GM21447 (cell line): ENCODE data around the gene TCAF1.
A peak's percentile ranks its signal among the peaks of the same experiment; 100 is the strongest.

Source experiments
- ATAC-seq: cut with Tn5 transposase; IDR thresholded peaks from one replicate; pipeline ENCODE4 v1.9.1; 2021; ENCODE audit not compliant: unreplicated experiment

Gene TCAF1, protein sequence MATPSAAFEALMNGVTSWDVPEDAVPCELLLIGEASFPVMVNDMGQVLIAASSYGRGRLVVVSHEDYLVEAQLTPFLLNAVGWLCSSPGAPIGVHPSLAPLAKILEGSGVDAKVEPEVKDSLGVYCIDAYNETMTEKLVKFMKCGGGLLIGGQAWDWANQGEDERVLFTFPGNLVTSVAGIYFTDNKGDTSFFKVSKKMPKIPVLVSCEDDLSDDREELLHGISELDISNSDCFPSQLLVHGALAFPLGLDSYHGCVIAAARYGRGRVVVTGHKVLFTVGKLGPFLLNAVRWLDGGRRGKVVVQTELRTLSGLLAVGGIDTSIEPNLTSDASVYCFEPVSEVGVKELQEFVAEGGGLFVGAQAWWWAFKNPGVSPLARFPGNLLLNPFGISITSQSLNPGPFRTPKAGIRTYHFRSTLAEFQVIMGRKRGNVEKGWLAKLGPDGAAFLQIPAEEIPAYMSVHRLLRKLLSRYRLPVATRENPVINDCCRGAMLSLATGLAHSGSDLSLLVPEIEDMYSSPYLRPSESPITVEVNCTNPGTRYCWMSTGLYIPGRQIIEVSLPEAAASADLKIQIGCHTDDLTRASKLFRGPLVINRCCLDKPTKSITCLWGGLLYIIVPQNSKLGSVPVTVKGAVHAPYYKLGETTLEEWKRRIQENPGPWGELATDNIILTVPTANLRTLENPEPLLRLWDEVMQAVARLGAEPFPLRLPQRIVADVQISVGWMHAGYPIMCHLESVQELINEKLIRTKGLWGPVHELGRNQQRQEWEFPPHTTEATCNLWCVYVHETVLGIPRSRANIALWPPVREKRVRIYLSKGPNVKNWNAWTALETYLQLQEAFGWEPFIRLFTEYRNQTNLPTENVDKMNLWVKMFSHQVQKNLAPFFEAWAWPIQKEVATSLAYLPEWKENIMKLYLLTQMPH

DNA sequence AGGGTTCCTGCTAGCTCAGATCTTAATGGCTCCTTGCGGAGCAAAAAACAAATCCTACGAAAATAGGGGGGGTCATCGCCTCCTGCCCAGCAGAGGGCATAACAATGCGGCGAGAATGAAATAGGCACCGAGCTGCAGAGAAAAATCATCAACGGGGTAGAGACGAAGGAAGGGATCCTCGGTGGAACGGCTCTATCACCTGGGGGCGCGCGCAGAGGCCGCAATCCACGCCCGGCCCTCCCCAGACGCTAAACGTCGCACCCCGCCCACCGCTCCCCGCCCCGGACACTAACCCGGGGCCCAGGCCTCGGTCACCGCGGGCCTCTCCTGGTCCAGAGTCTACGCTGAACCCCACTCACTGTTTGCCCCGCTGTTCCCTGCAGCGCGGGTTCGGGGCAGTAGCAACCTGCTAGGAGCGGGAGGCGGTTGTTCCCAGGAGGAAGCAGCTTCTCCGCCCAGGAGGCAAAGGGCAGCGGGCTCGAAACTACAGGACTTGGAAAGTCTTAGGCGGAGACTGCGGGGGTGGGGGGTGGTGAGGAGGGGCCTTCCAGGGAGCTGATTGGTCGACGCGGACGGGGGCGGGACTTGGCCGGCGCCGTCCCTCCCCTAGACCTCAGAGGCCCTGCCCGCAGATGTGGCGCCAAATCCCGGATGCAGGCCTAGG is at the start of gene TCAF1:
TCAF1 (minus strand) TSS at position 509 of the 664 bp plus-strand sequence. CDS start 25,568 bp downstream, outside the sequence.
- peak; percentile 90 for ATAC-seq

DNA sequence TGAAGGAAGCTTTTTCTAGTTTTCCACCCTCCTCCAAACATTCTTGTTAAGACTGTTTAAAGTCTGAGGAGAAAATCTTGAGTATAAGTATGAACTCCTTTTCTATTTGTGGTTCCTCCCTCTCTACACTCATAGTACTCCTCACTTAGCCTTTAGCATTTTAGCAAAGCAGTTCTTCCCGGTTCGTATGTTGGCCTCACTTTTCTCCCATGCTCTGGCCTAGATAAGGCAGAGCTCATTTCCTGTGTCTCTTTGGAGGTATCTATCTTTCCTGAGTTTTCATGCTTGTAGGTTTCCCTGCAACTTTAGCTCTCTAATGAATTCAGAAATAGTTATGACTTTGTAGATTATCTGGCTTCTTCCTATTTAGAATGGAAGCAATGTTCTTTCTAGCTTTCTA is 46.8 kb upstream of the TCAF1 start:
- ATAC-seq: no peak

DNA sequence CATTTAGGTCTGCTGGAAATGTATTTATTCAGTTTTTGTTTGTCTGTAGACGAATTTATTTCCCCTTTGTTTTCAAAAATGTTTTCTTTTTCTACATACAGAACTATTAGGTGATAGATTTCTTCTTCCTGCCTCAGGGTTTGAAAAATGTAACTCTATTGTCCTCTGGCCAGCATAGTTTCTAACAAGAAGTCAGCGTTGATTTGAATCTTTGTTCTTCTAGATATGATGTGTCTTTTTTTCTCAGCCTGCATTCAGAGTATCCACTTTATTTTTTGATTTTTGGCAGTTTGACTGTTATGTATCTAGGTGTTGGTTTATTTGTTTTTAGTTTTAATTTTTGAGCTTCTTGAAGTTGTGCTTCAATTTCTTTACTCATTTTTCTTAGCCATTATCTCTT is 45.1 kb upstream of the TCAF1 start:
- no peak for ATAC-seq

DNA sequence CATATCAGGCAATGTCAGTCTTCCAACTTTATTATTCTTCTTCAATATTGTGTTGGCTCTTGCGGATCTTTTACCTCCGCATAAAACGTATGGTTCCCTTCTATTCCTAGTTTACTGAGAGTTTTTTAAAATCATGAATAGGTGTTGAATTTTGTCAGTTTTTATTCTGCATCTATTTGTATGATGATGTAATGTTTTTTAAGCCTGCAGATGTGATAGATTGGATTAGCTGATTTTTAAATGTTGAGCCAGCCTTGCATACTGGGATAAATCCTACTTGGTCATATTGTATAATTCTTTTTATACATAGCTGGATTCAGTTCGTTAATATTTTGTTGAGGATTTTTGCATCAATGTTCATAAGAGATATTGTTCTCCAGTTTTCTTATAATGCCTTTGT is 43.4 kb upstream of the TCAF1 start:
- ATAC-seq: no peak

DNA sequence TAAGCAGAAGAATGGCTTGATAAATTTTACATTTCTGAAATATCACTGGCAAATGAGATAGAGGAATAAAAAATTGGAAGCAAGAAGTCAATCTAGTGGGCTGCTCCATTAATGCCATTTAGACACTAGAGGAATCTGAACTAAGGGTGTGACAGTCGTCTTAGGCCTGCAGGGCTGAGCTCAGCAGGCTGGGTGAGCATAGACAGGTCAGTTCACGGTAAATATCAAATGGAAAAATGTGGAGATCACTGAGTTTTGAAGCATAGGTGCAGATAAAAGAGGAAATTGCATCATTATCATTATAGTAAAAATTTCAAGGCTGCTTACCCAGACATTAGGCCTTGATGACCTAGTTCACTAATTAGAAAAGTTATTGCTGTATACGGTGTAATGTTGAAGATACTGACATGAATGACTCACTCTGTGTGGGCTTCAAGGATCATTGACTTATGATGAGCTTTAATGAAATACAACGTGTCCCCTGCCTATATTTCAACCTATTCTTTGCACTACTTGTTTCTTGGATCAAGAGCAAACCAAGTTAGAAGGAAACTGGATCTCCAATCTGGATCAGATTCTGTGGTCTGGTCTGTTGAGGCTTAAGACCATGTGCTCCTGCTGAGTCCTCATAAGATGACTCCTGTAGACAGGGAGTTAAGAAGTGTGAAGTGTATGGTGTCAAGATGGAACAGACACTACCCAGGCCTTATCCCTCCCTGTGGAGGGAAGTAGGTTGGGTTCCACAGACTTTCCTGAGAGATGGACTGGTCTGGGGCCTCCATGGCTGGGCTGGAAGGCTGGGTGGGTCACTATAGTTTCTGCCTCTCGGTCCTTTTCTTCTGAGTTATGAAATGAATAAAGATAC is 36.6 kb upstream of the TCAF1 start:
- ATAC-seq: no peak

DNA sequence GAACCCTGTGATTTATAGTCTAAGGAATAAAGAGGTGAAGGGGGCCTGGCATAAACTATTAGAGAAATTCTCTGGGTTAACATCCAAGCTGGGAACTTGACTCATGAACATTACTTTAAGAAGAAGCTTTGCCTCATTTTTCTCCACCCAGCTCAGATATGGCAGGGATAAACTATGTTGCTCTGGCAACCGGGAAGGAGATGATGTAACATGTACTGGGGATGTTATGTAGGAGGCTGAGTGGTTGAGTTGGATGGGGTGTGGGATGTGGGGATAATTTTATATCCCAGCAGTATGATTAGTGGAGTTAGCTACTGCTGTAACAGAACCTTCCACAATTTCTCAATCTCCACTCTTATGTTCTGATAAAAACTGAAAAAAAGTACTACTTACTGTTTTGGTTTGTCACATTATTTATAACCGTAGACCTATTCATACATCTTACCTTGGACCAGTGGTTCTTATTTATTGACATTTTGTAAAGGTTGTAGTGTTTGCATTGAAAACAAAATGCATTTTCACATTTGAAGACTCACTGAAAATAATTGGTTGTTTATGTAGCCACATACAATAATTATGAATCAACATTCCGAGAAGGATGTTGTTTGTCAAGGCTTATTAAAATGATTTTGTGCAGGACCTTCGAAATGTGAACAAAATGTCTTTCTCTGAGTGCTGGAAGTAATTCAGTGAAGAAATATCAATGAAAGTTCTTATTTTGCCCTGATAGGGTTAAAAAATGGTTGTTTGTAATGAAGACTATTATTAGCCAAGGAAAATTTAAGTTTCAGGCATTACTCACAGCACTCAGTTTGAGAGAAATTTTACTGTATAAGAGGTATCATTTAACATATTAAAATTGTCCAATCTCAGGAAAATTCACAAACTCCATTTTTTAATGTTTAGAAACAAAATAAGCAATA is 34.4 kb upstream of the TCAF1 start:
- no peak for ATAC-seq

DNA sequence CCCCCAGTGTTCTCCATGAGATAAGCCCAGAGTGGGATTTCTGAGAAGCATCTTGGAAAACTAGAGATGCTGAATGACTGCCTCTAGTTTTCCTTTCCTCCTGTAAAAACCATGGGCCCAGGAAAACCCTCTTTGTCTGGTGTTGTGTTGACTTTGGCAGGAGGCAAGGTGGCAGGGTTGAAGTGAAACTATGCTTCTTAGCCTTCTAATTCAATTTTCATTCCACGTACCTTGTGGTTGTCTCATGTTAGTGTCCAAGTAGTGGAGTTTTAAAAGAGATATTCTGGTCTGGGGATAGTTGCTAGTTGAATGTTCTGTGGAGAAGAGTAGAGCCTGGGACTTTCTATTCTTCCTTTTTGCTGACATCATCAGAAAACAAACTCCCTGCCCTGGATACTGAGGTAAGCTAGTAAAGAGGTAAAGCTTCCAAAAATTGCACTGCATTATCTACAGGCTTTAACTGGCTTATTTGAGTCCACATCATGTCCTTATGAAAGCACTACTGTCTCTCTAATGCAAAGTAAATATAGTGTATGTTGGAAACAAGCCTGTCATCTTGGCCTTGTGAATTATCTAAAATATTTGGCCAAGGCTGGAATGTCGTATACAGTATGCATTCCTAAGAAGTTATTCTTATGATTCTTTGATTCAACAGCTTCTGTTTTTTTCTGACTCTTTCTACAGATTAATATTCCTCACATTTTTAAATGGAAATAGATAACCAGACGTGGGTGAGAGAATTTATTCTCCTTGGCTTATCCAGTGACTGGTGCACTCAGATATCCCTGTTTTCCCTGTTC is 32.8 kb upstream of the TCAF1 start, which contains the start of gene OR2F2:
OR2F2 (plus strand) TSS at position 708 of the 800 bp plus-strand sequence; CDS start at position 708, 0 bp downstream.
- ATAC-seq: no peak

DNA sequence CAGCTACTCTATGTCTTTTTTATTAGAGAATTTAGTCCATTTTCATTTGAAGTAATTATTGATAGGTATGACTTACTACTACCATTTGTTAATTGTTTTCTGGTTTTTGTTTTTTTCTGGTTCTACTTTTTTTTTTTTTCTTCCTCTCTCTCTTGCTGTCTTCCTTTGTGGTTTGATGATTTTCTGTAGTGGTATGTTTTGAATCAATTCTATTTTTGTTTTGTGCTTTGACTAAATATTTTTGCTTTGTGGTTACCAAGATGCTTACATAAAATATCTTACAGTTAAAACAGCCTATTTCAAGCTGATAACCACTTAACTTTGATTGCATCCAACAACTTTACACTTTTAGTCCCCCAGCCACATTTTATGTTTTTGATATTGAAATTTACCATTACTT is 29.8 kb upstream of the TCAF1 start:
- no peak for ATAC-seq

DNA sequence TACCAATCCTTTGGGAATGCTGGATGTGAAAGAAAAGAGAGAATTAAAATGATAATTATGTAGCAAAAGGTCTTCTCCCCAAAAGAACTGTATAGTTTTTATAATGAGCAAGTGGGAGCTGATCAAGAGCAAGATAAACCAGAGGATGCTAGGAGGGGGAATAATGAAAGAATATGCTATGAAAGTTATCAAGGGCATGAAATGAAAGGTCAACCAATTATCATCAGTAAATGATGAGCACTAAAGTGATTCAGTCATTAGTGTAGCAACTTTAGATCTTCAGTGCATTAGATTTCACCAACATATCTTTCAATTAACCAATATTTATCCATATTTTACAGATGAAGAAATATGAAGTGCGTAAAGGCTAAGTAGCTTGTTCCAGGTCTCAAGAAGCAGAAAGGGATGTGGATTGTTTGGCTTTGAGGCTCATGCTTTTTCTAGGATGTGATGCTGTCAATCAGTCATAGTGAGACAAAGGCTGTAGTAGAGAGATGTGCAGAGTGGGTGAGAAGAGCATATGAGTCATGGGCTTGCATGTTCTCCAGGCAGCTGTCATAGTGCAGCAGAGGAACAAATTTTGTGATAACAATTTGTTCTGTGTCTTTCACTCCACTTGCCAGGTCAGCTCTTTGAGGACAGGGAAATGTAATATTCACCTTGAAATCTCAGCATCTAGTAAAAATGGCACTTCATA is 27.4 kb upstream of the TCAF1 start:
- no peak for ATAC-seq

DNA sequence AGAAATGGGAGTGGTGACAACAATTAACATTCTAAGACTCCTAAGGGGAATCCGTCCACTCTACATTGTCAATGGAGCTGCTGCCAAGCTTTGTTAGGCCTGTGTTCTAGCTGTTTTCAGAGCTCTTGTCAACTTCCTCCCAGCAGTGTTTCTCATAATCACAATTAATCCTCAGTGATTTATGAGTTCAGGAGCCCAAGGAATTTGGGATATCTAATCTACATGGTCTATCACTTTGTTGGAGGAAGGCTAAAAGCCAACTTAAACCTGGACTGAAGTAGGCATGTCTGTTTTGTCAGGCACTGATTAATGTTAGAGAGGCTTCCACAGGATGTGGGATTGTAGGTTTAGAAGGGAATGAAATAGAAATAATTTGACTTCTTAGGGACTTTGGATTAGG is 22.9 kb upstream of the TCAF1 start:
- no peak for ATAC-seq

DNA sequence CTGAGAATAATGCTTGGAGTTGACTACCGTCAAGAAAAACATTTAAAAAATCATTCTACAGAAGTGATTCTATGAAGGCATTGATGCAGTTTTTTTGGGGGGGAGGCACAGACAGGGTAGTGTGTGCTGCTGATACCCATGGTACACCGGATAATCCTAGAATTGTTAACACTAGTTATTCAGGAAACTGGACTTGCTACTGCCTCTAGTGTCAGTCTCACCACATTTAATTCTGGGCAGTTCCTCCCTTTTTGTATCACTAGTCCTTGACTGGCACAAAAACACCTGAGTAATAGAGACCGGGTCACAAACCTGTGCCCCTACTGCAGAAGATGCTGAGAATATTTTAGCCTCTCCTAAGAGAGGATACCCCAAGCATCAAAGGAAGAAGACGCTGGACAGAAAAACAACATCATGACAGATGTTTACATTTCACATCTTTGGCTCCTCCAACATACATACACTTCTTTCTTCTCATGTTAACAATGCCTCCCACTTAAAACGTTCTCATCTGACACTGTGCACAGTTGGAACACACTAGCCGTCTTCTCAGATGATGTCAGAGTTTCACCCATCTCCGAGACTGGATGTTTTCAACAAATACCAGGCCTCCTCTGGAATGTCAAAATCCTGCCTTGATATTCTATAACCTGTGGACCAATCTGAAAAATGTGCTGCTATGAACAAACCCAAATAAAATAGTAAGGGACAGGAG is 13.1 kb upstream of the TCAF1 start:
- ATAC-seq: no peak

DNA sequence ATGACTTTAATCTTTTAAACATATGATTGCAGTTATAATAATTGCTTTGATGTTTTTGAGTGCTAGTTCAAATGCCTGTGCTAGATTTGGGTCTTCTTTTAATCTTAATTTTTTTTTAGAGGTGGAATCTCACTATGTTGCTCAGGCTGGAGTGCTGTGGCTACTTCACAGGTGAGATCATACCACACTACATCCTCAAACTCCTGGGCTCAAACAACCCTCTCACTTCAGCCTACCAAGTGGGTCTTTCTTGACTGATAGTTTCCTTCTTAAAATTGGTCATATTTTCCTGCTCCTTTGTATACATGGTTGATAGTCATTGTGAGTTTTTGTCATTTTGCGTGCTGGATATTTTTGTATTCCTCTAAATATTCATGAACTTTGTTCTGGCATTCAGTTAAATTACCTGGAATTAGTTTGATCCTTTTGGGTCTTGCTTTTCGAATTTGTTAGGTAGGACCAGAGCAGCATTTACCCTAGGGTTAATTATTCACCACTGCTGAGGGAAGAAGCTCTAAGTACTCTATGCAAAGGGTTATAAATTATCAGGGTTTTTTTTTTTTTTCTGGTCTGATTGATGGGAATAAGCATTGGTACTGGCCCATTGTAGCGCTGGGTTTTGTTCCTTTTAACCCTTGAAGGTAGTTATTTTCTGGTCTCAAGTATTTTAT is 12.1 kb upstream of the TCAF1 start:
- no peak for ATAC-seq

DNA sequence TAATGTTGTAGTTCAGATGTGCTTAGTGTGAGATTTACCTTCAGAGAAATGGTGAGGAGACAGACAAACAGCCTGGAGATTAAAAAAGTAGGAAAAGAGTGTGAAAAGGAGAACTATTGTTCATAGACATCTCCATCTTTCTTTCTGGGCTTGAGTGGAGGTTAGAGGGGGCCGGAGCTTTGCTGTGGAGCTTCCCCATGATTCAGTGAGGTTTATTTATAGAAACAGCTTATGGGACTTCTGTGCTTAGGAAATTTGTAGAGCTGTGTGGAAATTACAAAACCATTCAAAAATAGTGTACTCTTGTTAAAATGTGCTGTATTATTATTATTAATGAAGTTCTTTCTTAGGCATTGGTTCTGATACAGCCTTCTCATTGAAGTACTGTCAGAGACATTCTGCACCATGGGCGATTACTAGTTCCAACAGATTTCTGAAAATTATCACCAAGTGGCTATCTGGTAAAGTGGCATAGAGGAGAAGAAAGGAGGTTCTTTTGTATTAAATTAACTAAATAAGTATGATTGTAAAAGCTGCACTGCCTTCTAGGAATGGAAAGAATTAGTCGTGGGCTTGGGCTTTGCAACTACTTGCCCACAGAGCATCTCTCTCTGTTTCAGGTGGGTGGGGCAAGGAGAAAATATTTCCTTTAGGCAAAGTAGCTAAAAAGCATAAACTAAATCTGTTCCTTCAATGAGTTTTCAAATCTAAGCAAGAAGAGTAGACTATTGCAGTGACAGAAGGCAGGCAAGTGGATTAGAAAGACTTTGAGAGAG is 8.7 kb upstream of the TCAF1 start:
- no peak for ATAC-seq

DNA sequence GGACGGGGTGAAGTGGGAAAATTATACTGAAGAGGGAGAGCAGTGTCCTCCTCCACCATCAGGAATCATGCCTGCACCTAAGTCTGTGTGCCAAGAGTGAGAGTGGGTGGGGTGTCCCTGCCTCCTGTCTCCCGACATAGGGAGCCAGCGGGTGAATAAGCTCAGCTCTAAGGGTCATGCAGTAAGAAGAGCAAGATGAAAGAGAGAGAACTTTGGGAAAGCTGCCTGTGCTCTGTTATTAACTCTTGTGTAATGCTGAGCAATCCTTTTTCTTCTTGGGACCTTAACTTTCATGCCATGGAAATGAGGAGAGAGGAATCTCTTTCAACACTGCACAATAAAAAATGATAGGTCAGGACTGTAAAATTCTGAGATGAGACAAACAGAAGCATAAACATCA is 7.9 kb upstream of the TCAF1 start:
- ATAC-seq: no peak

DNA sequence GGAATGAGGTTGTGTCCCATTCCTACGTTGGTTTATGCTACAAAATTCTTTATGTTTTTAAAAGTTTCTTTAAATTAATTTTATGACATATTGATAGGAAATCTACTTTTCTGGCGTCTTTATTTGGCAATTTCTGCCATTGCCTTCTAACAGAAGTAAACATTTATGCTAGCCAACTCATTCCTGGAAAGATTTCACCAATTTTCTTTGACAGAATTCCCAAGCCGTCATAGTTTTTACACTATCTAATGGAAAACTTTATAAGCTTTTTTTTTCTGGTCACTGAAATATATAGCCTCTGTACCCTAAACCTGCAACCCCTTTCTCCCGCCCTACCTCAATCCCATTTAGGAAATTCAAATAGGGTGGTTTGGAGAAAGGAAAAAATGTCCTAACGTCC is 6.1 kb upstream of the TCAF1 start:
- no peak for ATAC-seq

DNA sequence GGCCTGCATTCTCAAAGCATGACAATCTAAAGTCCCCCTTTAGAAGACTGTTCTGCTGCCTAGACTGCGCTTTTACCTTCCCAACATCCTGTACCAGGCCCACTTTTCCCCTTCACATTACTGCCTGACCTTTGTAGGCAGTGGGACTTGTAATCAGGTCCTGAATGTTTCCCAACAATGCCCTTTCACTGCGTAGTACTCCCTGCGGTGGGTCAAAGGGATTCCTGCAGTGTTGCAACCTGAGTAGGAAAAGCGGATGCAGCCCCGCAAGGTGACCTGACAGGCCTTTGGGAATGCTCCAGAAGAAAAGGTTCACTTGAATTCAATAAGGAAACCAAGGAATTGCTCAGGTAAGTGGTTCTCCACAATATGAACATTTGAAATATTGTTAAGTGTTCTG is 4.9 kb upstream of the TCAF1 start:
- ATAC-seq: no peak
